ENCODE data around the gene DNAH8.

DNAH8 gene

GRCh38 chr6:38799529-38800184 is 84.5 kb downstream of the DNAH8 start:
- no peak for DNase-seq

GRCh38 chr6:38801305-38801704 is 86.2 kb downstream of the DNAH8 start:
- DNase-seq, result no peak

- DNase-seq, result peak; percentile 13
Measured at GRCh38 chr6:38802497-38802896, 87.4 kb downstream of the DNAH8 start.

- DNase-seq, result no peak
Measured at GRCh38 chr6:38803129-38803528, 88.0 kb downstream of the DNAH8 start.

- DNase-seq, result no peak
Measured at GRCh38 chr6:38804358-38804757, 89.2 kb downstream of the DNAH8 start.

- no peak for DNase-seq
Measured at GRCh38 chr6:38805127-38805655, 90.1 kb downstream of the DNAH8 start.

GRCh38 chr6:38805692-38806091 is 90.6 kb downstream of the DNAH8 start:
- DNase-seq, result no peak

- DNase-seq, result no peak
Measured at GRCh38 chr6:38806271-38806670, 91.2 kb downstream of the DNAH8 start.

GRCh38 chr6:38806833-38807232 is 91.7 kb downstream of the DNAH8 start:
- no peak for DNase-seq

- no peak for DNase-seq
Measured at GRCh38 chr6:38808039-38808438, 92.9 kb downstream of the DNAH8 start.

- DNase-seq, result no peak
Measured at GRCh38 chr6:38813041-38813823, 98.1 kb downstream of the DNAH8 start.

- no peak for DNase-seq
Measured at GRCh38 chr6:38814761-38815160, 99.7 kb downstream of the DNAH8 start.

- no peak for DNase-seq
Measured at GRCh38 chr6:38815250-38815649, 100.1 kb downstream of the DNAH8 start.

- no peak for DNase-seq
Measured at GRCh38 chr6:38818691-38819090, 103.6 kb downstream of the DNAH8 start.

- no peak for DNase-seq
Measured at GRCh38 chr6:38822963-38823362, 107.9 kb downstream of the DNAH8 start.

GRCh38 chr6:38824243-38824894 is 109.3 kb downstream of the DNAH8 start:
- no peak for DNase-seq

GRCh38 chr6:38827024-38827423 is 111.9 kb downstream of the DNAH8 start:
- DNase-seq, result no peak

GRCh38 chr6:38831865-38832264 is 116.8 kb downstream of the DNAH8 start:
- no peak for DNase-seq

- no peak for DNase-seq
Measured at GRCh38 chr6:38833320-38833719, 118.2 kb downstream of the DNAH8 start.

GRCh38 chr6:38836585-38836984 is 121.5 kb downstream of the DNAH8 start:
- DNase-seq, result no peak

GRCh38 chr6:38837101-38837500 is 122.0 kb downstream of the DNAH8 start:
- DNase-seq, result no peak

- DNase-seq, result no peak
Measured at GRCh38 chr6:38843798-38844197, 128.7 kb downstream of the DNAH8 start.

GRCh38 chr6:38845931-38846330 is 130.8 kb downstream of the DNAH8 start:
- no peak for DNase-seq

- no peak for DNase-seq
Measured at GRCh38 chr6:38846361-38846760, 131.2 kb downstream of the DNAH8 start.

Data from activated CD4-positive, alpha-beta T cell treated with anti-CD3 and anti-CD28 coated beads, Interleukin-2, Interleukin-6, amounts not matched to agents 100 ng/mL and 50 ng/mL, durations not matched to agents 16 hours and 8 hours (primary cell).